DMS79 (cell line): ENCODE measurements around the gene CTXN3.

Experiments used
- DNase-seq: peaks from one replicate; lab custom pipeline; 2025; lab: John Stamatoyannopoulos, UW

The CTXN3 gene

DNA sequence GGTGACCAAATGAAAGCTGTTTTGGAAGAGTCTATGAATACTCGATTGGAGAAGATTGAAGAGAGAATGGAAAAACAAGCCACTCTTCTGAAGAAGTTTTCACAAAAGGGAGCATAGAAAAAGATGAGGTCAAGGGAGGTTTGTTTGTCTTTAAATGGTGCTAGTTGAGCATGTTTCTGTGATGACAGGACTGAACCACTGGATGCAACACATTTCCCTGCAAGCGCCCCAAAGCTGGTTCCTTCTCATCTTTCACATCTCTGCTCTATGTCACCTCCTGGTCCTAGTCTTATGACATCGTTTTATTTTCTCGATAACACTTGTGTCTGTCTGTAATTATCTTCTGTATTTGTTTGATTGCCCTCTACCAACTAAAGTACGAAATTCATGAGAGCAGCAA is 50.5 kb downstream of the CTXN3 start:
- DNase-seq, result no peak

DNA sequence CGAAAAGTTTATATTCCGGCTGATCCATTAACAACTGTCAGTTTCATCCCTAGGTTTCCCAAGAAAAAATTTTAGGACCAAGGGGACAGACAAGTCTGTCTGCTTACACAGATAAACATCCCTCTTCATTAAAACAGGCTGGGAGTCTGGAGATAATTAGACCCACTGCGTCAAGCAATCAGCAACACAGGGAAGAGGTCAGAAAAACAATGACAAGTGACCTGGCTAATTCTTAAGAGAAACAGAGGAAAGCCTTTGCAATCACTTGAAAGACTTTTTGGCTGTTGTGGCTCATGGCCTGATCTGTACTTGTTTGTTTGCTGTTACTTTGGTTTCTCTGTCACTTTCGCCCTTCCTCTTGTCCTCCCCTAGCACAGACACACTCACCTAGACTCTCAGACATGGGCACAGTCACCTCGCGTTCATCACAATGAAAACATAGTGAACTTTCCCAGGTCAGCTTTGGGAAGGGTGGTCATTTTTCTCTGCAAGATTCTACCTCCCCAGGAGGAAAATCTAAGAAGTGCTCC is 51.4 kb downstream of the CTXN3 start:
- DNase-seq, result no peak

DNA sequence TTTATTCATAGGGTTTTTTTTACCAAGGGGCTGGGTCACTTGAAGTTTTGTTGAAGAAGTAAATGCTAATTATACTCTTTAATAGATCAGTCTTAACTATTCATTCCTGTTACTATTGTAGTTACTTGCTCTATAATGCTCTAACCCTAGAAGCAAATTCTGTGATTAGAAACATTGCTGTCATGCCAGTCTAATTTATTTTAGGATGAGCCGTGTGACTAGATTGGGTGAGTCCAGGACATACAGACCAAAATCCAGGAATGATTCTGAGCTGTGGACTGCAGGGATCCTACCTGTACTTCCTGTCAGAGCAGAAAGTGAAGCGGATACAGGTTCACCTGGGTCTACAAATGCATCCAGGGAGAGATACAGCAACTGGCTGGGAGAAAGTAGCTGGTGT is 53.6 kb downstream of the CTXN3 start:
- DNase-seq, result no peak

DNA sequence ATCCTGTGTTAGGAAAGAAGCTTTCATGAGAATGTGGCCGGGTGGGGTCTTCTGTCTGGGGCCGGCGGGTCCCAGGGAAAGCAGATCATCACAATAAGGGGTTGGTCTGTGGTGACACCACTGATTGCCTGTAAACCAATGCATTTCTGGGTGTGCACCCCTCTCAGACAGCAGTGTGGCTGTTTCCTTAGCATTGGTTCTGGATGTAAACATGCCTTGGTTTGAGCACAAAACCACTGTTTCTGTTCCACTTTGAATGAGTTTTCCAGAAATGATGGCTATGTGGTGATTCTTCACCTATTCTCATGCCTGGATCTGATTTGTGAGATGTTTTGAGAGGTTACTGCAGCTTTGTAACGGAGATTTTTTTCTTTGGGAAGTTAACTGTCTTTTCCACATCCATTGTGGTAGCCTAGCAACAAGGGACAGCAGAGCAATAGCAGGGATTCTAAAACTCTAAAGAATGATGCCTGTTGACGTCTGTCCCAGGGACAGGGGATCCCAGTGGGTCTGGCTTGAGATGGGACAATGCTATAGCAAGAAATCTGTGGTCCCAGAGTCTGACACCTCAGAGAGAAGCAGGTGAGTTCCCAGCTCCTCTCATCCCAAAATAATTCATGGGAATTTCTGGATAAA is 54.2 kb downstream of the CTXN3 start, which contains the start of gene CCDC192:
Gene CCDC192, plus strand, starts transcription at position 466 of the 636 bp plus-strand sequence. Its CDS starts 55 bp downstream, at position 521.
- DNase-seq, result no peak

DNA sequence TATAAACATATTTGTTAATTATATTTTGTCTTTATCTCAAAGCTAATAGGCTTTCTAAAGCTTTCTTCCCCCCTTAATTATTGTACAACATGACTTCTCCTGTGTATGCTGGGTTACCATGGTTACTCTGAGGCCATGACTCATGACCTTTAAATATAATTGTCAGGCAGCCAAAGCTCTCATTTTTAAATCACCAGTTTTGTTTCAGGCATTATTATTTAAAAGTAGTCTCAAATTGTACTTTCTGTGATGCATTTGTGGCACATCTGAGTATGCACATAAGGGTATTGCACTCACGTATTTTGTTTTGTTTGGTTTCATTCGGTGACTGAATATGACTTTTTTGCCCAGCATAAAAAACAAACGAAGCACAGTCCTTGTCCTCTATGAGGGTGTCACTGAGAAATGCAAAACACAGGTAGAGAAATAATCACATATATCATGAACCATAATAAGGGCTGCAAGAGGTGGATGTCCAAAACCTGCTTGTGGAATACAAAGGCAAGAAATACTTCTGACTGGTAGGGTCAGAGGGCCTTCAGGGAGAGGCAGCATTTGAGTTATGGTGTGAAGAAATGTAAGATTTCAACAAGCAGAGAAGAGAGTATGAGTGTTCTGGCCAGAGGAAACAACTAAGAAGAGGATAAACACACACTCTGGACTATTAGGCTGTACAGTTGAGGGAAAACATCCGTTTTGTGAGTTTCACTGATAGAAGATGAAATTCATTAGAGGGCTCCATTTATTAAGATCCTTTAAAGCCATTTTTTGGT is 56.4 kb downstream of the CTXN3 start:
- DNase-seq, result no peak

DNA sequence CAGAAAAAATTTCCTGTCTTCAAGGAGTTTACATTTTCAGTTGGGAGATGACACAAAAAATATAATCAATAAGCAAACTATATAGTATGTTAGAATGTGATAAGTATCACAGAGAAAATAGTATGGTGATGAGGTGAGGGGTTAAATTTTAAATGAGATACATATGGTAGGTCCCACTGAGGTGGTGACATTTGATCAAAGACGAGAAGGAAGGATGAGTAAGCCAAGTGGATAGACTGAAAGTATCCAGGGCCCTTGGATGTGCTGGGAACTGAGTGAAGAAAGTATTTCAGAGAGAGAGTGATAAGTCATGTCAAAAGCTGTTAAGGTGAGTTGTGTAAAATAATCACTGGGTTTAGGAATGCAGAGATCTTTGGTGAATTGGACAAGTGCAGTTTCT is 57.8 kb downstream of the CTXN3 start:
- DNase-seq, result no peak

DNA sequence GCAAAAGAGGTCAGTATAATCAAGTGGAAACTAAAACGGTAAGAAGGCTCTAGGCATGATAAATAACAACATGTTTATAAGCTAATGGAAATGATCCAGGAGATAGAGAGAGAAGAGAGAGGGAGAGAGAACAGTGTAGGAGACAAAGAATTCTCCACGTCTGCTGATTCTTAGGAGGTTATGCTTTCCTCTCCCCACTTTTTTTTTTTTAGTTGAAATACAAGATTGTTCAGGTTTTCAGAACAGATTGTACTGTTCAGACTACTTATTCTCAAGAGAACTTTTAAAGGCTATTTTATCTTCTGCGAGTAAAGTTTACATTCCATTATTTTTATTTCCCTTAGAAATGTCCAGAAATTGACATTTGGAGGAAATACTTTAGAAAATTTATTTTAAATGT is 58.3 kb downstream of the CTXN3 start:
- DNase-seq, result no peak
